NCI-H1105 (cell line): ENCODE data around the gene SNX30.
A peak's percentile ranks its signal among the peaks of the same experiment; 100 is the strongest.

ENCODE experiments used
- DNase-seq: peaks from one replicate; lab custom pipeline; 2025; lab: John Stamatoyannopoulos, UW

The SNX30 gene

GRCh38 chr9:112783551-112783954 is 33.0 kb downstream of the SNX30 start:
- DNase-seq: no peak

- DNase-seq: peak; percentile 49
These were observed 33.6 kb downstream of the SNX30 start for GRCh38 chr9:112784020-112784785.

- no peak for DNase-seq
These were observed 35.4 kb downstream of the SNX30 start for GRCh38 chr9:112785986-112786385.

GRCh38 chr9:112786829-112787520 is 36.4 kb downstream of the SNX30 start:
- no peak for DNase-seq

- no peak for DNase-seq
These were observed 37.4 kb downstream of the SNX30 start for GRCh38 chr9:112787978-112788377.

- no peak for DNase-seq
These were observed 38.9 kb downstream of the SNX30 start for GRCh38 chr9:112789473-112789872.

GRCh38 chr9:112789891-112790774 is 39.6 kb downstream of the SNX30 start:
- no peak for DNase-seq

- DNase-seq: no peak
These were observed 42.1 kb downstream of the SNX30 start for GRCh38 chr9:112792670-112793069.

GRCh38 chr9:112793213-112793810 is 42.8 kb downstream of the SNX30 start:
- DNase-seq: peak; percentile 37

GRCh38 chr9:112794731-112795130 is 44.2 kb downstream of the SNX30 start:
- no peak for DNase-seq

- no peak for DNase-seq
These were observed 45.4 kb downstream of the SNX30 start for GRCh38 chr9:112795921-112796320.

- no peak for DNase-seq
These were observed 45.9 kb downstream of the SNX30 start for GRCh38 chr9:112796485-112796884.

- no peak for DNase-seq
These were observed 58.8 kb downstream of the SNX30 start for GRCh38 chr9:112809351-112809848.

- DNase-seq: no peak
These were observed 59.3 kb downstream of the SNX30 start for GRCh38 chr9:112809906-112810305.

GRCh38 chr9:112810696-112811490 is 60.3 kb downstream of the SNX30 start:
- no peak for DNase-seq

GRCh38 chr9:112811518-112811917 is 61.0 kb downstream of the SNX30 start:
- DNase-seq: no peak

- DNase-seq: no peak
These were observed 65.3 kb downstream of the SNX30 start for GRCh38 chr9:112815868-112816267.

GRCh38 chr9:112817860-112818203 is 67.3 kb downstream of the SNX30 start:
- DNase-seq: no peak

- DNase-seq: peak; percentile 27
These were observed 69.3 kb downstream of the SNX30 start for GRCh38 chr9:112819635-112820496.

- no peak for DNase-seq
These were observed 70.3 kb downstream of the SNX30 start for GRCh38 chr9:112820881-112821280.
